Measurements from ENCODE around the gene BTBD8. TPM values are rescaled to one million over a fixed set of nuclear protein-coding genes. Genes with fewer than 3 reads are reported as not detected.

Gene BTBD8
- total and polyA plus RNA-seq, 5 donors from 2014 or later = 0.65 to 1.9 (median 0.77) TPM; not detected in 1

DNA sequence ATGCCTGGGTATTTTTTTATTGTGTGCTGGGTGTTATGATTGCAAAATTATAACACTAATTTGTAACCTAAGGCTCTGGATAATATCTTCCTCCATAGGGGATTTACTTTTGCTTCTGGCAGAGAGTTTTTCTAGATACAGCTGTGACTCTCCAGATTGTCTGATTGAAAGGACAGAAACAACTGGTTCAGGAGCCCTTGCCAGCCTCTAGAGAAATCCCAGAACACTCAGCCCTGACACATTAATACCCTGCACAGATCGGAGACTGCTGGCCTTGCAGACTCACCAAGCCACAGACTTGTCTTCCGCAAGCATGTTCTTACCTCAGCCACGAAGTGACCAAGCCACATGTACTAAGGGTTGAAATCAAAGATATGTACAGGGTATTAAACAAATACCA lies 148.3 kb downstream of the BTBD8 start:
- no peak overlapping the region for H3K4me3 ChIP-seq (ENCODE audit: low read depth, low read length)
- H3K9me3 Mint-ChIP-seq = peaks cover 0 to 1% (median 0%) of the 10 kb centered on the region in 7 donors
- H3K27ac ChIP-seq (ENCODE audit: insufficient read depth, low read length, poor library complexity, severe bottlenecking) = no peak overlapping the region
- H3K9me3 ChIP-seq (ENCODE audit: control insufficient read depth in 2 of 2, low read length in 2 of 2) = no peaks in the 10 kb centered on the region
- H3K4me3 Mint-ChIP-seq = no peak overlapping the region
- no peaks in the 10 kb centered on the region for H3K27me3 ChIP-seq (ENCODE audit: control insufficient read depth, insufficient read depth, low read length)
- H3K36me3 ChIP-seq (ENCODE audit: control insufficient read depth, insufficient read depth, low read length) = no peaks in the 10 kb centered on the region
- no peak overlapping the region for H3K27ac Mint-ChIP-seq
- no peaks in the 10 kb centered on the region for H3K36me3 Mint-ChIP-seq
- H3K4me1 ChIP-seq (ENCODE audit: control insufficient read depth, insufficient read depth, low read length, poor library complexity, severe bottlenecking) = no peaks in the 10 kb centered on the region
- ATAC-seq (ENCODE audit: low read depth in 2 of 2) (no peak), DNase-seq (no peak)
- H3K27me3 Mint-ChIP-seq = peaks cover 11% of the 10 kb centered on the region
- no peaks in the 10 kb centered on the region for H3K4me1 Mint-ChIP-seq

DNA sequence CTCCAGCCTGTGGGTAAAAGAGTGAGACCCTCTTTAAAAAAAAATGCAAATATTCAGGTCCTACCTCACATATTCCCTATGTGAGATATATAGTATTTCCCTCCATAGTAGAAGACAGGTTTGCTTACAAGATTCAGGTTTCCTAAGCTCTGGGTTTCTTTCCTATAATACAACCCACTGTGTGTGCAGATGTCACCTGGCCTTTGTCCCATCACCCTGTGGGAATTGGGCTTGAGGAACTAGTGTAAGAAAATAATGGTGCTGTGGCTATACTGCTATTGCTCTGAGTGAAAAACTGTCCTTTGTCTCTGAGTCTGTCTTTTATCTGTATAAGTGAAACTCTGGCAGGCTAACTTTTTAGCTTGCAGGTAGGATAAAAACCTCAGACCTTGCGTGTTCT lies 150.6 kb downstream of the BTBD8 start:
- Histone ChIP-seq H3K4me3 (ENCODE audit: low read depth, low read length) (no peak overlapping the region), H3K9me3 (ENCODE audit: control insufficient read depth in 2 of 2, low read length in 2 of 2) (no peaks in the 10 kb centered on the region), H3K36me3 (ENCODE audit: control insufficient read depth, insufficient read depth, low read length) (no peaks in the 10 kb centered on the region), H3K27ac (ENCODE audit: insufficient read depth, low read length, poor library complexity, severe bottlenecking) (no peak overlapping the region), H3K27me3 (ENCODE audit: control insufficient read depth, insufficient read depth, low read length) (no peaks in the 10 kb centered on the region), H3K4me1 (ENCODE audit: control insufficient read depth, insufficient read depth, low read length, poor library complexity, severe bottlenecking) (no peaks in the 10 kb centered on the region)
- H3K36me3 Mint-ChIP-seq = no peaks in the 10 kb centered on the region
- no peak for ATAC-seq (ENCODE audit: low read depth in 2 of 2)
- no peak for DNase-seq
- no peaks in the 10 kb centered on the region for H3K4me1 Mint-ChIP-seq
- H3K27ac Mint-ChIP-seq = no peak overlapping the region
- H3K27me3 Mint-ChIP-seq = peaks cover 14% of the 10 kb centered on the region
- no peak overlapping the region for H3K4me3 Mint-ChIP-seq
- H3K9me3 Mint-ChIP-seq = peaks cover 0 to 1% (median 0%) of the 10 kb centered on the region in 7 donors

Other genes starting within 250 kb of the BTBD8 start
- 47.5 TPM for gene TGFBR3, start 194.2 kb upstream of the BTBD8 start, total RNA-seq
- gene TGFBR3, start 194.2 kb upstream of the BTBD8 start, polyA plus RNA-seq = 10 to 100 TPM; 15.8 to 24.0 (median 20.0) TPM
- not detected for gene BRDT, start 130.9 kb upstream of the BTBD8 start, total RNA-seq
- gene BRDT, start 130.9 kb upstream of the BTBD8 start, polyA plus RNA-seq = not detected
- not detected for gene EPHX4, start 50.4 kb upstream of the BTBD8 start, total RNA-seq
- not detected for gene EPHX4, start 50.4 kb upstream of the BTBD8 start, polyA plus RNA-seq
- gene SETSIP, start 4.9 kb upstream of the BTBD8 start, total RNA-seq = not detected
- not detected for gene SETSIP, start 4.9 kb upstream of the BTBD8 start, polyA plus RNA-seq
- gene C1orf146, start 137.6 kb downstream of the BTBD8 start, total RNA-seq = not detected
- not detected for gene C1orf146, start 137.6 kb downstream of the BTBD8 start, polyA plus RNA-seq
- gene GLMN, start 218.6 kb downstream of the BTBD8 start, total RNA-seq = 10.9 TPM
- 10 to 100 TPM in 3 of 4 donors, 1 to 10 TPM in 1; 8.2 to 15.2 (median 11.9) TPM for gene GLMN, start 218.6 kb downstream of the BTBD8 start, polyA plus RNA-seq
- 26.8 TPM for gene RPAP2, start 218.7 kb downstream of the BTBD8 start, total RNA-seq
- 10 to 100 TPM; 16.9 to 20.8 (median 20.1) TPM for gene RPAP2, start 218.7 kb downstream of the BTBD8 start, polyA plus RNA-seq